Panc1 (cell line): Measurements from ENCODE around the gene FRMD5.

Experiments
- CTCF ChIP-seq: fragments of 450-650 bp; IDR thresholded peaks from 2 replicates; pipeline ENCODE4 v1.5.1; 2017; ENCODE audit warnings: mild to moderate bottlenecking
- POLR2AphosphoS5 ChIP-seq: IDR thresholded peaks from 2 replicates; pipeline ENCODE4 v1.6.1; 2012; ENCODE audit warnings: mild to moderate bottlenecking, low read depth, low read length, moderate library complexity
- REST ChIP-seq, 2 experiments: IDR thresholded peaks; 2 replicates each; pipeline ENCODE4 v1.6.1; 2011 to 2012; ENCODE audit warnings: low read depth in 2 of 2, control low read depth in 1 of 2, low read length in 1 of 2, mild to moderate bottlenecking in 1 of 2, moderate library complexity in 1 of 2; ENCODE audit not compliant: insufficient read depth in 1 of 2
- SIN3A ChIP-seq: IDR thresholded peaks from 2 replicates; pipeline ENCODE4 v1.6.1; 2012; ENCODE audit warnings: low read depth, mild to moderate bottlenecking, low read length, moderate library complexity, borderline replicate concordance; ENCODE audit not compliant: insufficient read depth
- TCF7L2 ChIP-seq: IDR thresholded peaks from 2 replicates; pipeline ENCODE4 v1.6.1; 2011; ENCODE audit warnings: mild to moderate bottlenecking, low read depth, low read length, inconsistent platforms

GRCh38 chr15:44084171-44084570 is 110.9 kb downstream of the FRMD5 start:
- TF ChIP-seq REST (IDR thresholded peaks at IDR 0.05; ENCODE audit: insufficient read depth in 1 of 2, low read depth in 2 of 2, low read length in 1 of 2) (no peak), POLR2AphosphoS5 (no peak), CTCF (no peak), SIN3A (no peak), TCF7L2 (no peak)
